CD14-positive monocyte (primary cell): Measurements from ENCODE around the gene MUC12. TPM values are rescaled to one million over a fixed set of nuclear protein-coding genes. Genes with fewer than 3 reads are reported as not detected.
"Not testable (repeated sequence)": the region's sequence is repeated elsewhere in the genome, so short reads cannot be mapped to it uniquely, and the experiment has no call there.

Source experiments
- DNase-seq, 3 donors: peaks; one replicate each; pipeline ENCODE4 v3.0.0-alpha.2; 2011 to 2022
- H2AFZ ChIP-seq: 2 replicates; pipeline ENCODE4 v1.6.0; 2012; ENCODE audit warnings: mild to moderate bottlenecking, low read depth, low read length, inconsistent platforms; ENCODE audit not compliant: insufficient read depth, poor library complexity, severe bottlenecking
- H3K27ac ChIP-seq, 2 donors: 1 replicate in 1 of 2; 2 replicates in 1 of 2; pipeline ENCODE4 v1.5.1; 2012 to 2013; ENCODE audit warnings: low read length in 2 of 2, control low read depth in 1 of 2, inconsistent platforms in 1 of 2, low read depth in 1 of 2, mild to moderate bottlenecking in 1 of 2
- H3K27me3 ChIP-seq, 2 donors: one replicate each; pipeline versions ENCODE4 v1.6.0 to v1.6.1; 2011 to 2013; ENCODE audit warnings: low read length in 2 of 2; ENCODE audit not compliant: control insufficient read depth in 2 of 2, insufficient read depth in 2 of 2
- H3K36me3 ChIP-seq, 2 donors: replicated peaks in 1 of 2; 1 replicate in 1 of 2; 2 replicates in 1 of 2; pipeline versions ENCODE4 v1.5.1 to v1.6.1; 2012 to 2013; ENCODE audit warnings: low read length in 2 of 2, control low read depth in 1 of 2, inconsistent platforms in 1 of 2, mild to moderate bottlenecking in 1 of 2; ENCODE audit not compliant: insufficient read depth in 2 of 2, control insufficient read depth in 1 of 2
- H3K4me1 ChIP-seq, 2 donors: 1 replicate in 1 of 2; 2 replicates in 1 of 2; pipeline versions ENCODE4 v1.5.1 to v1.6.1; 2012 to 2013; ENCODE audit warnings: low read length in 2 of 2, control low read depth in 1 of 2, inconsistent platforms in 1 of 2, mild to moderate bottlenecking in 1 of 2, moderate library complexity in 1 of 2; ENCODE audit not compliant: insufficient read depth in 2 of 2, control insufficient read depth in 1 of 2
- H3K4me2 ChIP-seq: replicated peaks from 2 replicates; pipeline ENCODE3; 2012; ENCODE audit warnings: low read length, moderate library complexity, mild to moderate bottlenecking; ENCODE audit not compliant: poor library complexity, severe bottlenecking; ENCODE audit errors: extremely low read depth
- H3K4me3 ChIP-seq, 3 experiments: fragments of 200-600 bp in 1 of 3; sonication (generic) in 1 of 3; replicated peaks in 1 of 3; 1 replicate in 2 of 3; 2 replicates in 1 of 3; pipeline ENCODE4 v1.5.1; 2011 to 2013; ENCODE audit warnings: low read length in 3 of 3, mild to moderate bottlenecking in 3 of 3, control low read depth in 2 of 3, low read depth in 2 of 3, inconsistent platforms in 1 of 3, moderate library complexity in 1 of 3
- H3K79me2 ChIP-seq: 2 replicates; pipeline ENCODE4 v1.6.0; 2012; ENCODE audit warnings: mild to moderate bottlenecking, control low read depth, inconsistent platforms, low read length, moderate library complexity; ENCODE audit not compliant: insufficient read depth
- H3K9ac ChIP-seq: 2 replicates; pipeline ENCODE4 v1.6.0; 2017; ENCODE audit warnings: low read length, mild to moderate bottlenecking; ENCODE audit not compliant: insufficient read depth, poor library complexity, severe bottlenecking
- H3K9me3 ChIP-seq, 2 donors: replicated peaks in 1 of 2; 1 replicate in 1 of 2; 2 replicates in 1 of 2; pipeline versions ENCODE4 v1.5.1 to v1.6.1; 2012 to 2013; ENCODE audit warnings: low read length in 2 of 2, control low read depth in 1 of 2; ENCODE audit not compliant: control insufficient read depth in 1 of 2, insufficient read depth in 1 of 2
- H4K20me1 ChIP-seq: 2 replicates; pipeline ENCODE4 v1.6.0; 2012; ENCODE audit warnings: mild to moderate bottlenecking, low read length, control low read depth, moderate library complexity; ENCODE audit not compliant: insufficient read depth
- H3K27ac Mint-ChIP-seq, 7 donors: one replicate each; pipeline ENCODE4 v1.8.0; 2020; ENCODE audit warnings: mild to moderate bottlenecking in 7 of 7, mixed read lengths in 7 of 7, moderate library complexity in 6 of 7, inconsistent platforms in 2 of 7
- H3K27me3 Mint-ChIP-seq, 3 donors: one replicate each; pipeline ENCODE4 v1.8.0; 2021 to 2022; ENCODE audit warnings: low read depth in 3 of 3, mild to moderate bottlenecking in 3 of 3, mixed read lengths in 3 of 3, moderate library complexity in 3 of 3, inconsistent platforms in 1 of 3
- H3K36me3 Mint-ChIP-seq, 2 donors: one replicate each; pipeline ENCODE4 v1.8.0; 2020; ENCODE audit warnings: mixed read lengths in 2 of 2, inconsistent platforms in 1 of 2, mild to moderate bottlenecking in 1 of 2
- H3K4me1 Mint-ChIP-seq: one replicate; pipeline ENCODE4 v1.8.0; 2020; ENCODE audit warnings: mild to moderate bottlenecking, mixed read lengths
- H3K4me3 Mint-ChIP-seq, 2 donors: one replicate each; pipeline ENCODE4 v1.8.0; 2020; ENCODE audit warnings: mild to moderate bottlenecking in 2 of 2, mixed read lengths in 2 of 2, moderate library complexity in 1 of 2
- H3K9me3 Mint-ChIP-seq, 7 donors: one replicate each; pipeline ENCODE4 v1.8.0; 2020 to 2022; ENCODE audit warnings: mixed read lengths in 7 of 7, mild to moderate bottlenecking in 6 of 7, moderate library complexity in 6 of 7, inconsistent platforms in 2 of 7
- WGBS: methylation state at CpG from one replicate; pipeline ENCODE4 v1.1.5; 2013; ENCODE audit warnings: missing lambda C conversion rate; ENCODE audit not compliant: insufficient coverage; 5-methylcytosine and 5-hydroxymethylcytosine counted together
- intact Hi-C, 2 donors: fragments of 100-400 bp; cut with micrococcal nuclease; formaldehyde crosslinking; loops; one replicate each; pipeline versions ENCODE4 v1.15.0 to v1.15.1; 2023
- polyA plus RNA-seq, 3 donors: library from polyadenylated mRNA; depleted of rRNA in 1 of 3; unstranded in 2 of 3; stranded (reverse) in 1 of 3; fragments of 300-500 nt in 2 of 3; fragments of >200 nt in 1 of 3; fragmentation: Illumina TruSeq in 2 of 3; gene quantifications; 1 replicate in 2 of 3; 2 replicates in 1 of 3; pipeline ENCODE4 v1.2.3, GENCODE V29; 2012 to 2021

Gene MUC12
- polyA plus RNA-seq, 3 donors: 0.44 TPM; not detected in 2

DNA sequence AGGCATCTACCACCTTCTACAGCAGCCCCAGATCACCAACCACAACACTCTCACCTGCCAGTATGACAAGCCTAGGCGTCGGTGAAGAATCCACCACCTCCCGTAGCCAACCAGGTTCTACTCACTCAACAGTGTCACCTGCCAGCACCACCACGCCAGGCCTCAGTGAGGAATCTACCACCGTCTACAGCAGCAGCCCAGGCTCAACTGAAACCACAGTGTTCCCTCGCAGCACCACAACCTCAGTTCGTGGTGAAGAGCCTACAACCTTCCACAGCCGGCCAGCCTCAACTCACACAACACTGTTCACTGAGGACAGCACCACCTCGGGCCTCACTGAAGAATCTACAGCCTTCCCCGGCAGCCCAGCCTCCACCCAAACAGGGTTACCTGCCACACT is 29.2 kb downstream of the MUC12 start:
- DNase-seq, H4K20me1 ChIP-seq, H3K9ac ChIP-seq, H3K79me2 ChIP-seq, H3K4me1 Mint-ChIP-seq, H3K4me1 ChIP-seq, H3K36me3 ChIP-seq, H3K27me3 Mint-ChIP-seq, H3K4me2 ChIP-seq, H3K27ac ChIP-seq, intact Hi-C loops, H2AFZ ChIP-seq, H3K4me3 Mint-ChIP-seq, H3K27ac Mint-ChIP-seq, H3K36me3 Mint-ChIP-seq, H3K27me3 ChIP-seq, H3K4me3 ChIP-seq: not testable (repeated sequence)
- H3K9me3 Mint-ChIP-seq: peaks cover 17 to 41% (median 18%) of the 10 kb centered on the region in 7 donors
- WGBS: no CpG with 5 or more reads among the region's 10 CpGs
- peaks cover 0 to 22% of the 10 kb centered on the region in 2 donors for H3K9me3 ChIP-seq

GRCh38 chr7:100999334-100999733 is 30.0 kb downstream of the MUC12 start:
- H3K9ac ChIP-seq, H3K4me3 ChIP-seq, H3K27ac Mint-ChIP-seq, intact Hi-C loops, H3K79me2 ChIP-seq, H3K4me2 ChIP-seq, H3K36me3 ChIP-seq, H3K27me3 Mint-ChIP-seq, H2AFZ ChIP-seq, H3K4me3 Mint-ChIP-seq, H3K27me3 ChIP-seq, H3K36me3 Mint-ChIP-seq, H3K27ac ChIP-seq, H3K4me1 Mint-ChIP-seq, H3K4me1 ChIP-seq, H4K20me1 ChIP-seq, DNase-seq: not testable (repeated sequence)
- H3K9me3 Mint-ChIP-seq: peaks cover 17 to 40% (median 18%) of the 10 kb centered on the region in 7 donors
- no CpG with 5 or more reads among the region's 9 CpGs for WGBS
- peaks cover 0 to 19% of the 10 kb centered on the region in 2 donors for H3K9me3 ChIP-seq

DNA sequence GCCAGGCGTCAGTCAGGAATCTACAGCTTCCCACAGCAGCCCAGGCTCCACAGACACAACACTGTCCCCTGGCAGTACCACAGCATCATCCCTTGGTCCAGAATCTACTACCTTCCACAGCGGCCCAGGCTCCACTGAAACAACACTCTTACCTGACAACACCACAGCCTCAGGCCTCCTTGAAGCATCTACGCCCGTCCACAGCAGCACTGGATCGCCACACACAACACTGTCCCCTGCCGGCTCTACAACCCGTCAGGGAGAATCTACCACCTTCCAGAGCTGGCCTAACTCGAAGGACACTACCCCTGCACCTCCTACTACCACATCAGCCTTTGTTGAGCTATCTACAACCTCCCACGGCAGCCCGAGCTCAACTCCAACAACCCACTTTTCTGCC is 30.7 kb downstream of the MUC12 start:
- H3K4me3 Mint-ChIP-seq, H3K27me3 ChIP-seq, H3K4me1 Mint-ChIP-seq, H3K4me2 ChIP-seq, H3K79me2 ChIP-seq, H2AFZ ChIP-seq, H3K27ac Mint-ChIP-seq, DNase-seq, intact Hi-C loops, H3K4me3 ChIP-seq, H3K36me3 Mint-ChIP-seq, H3K27me3 Mint-ChIP-seq, H3K9ac ChIP-seq, H3K4me1 ChIP-seq, H3K27ac ChIP-seq, H3K36me3 ChIP-seq, H4K20me1 ChIP-seq: not testable (repeated sequence)
- WGBS: no CpG with 5 or more reads among the region's 10 CpGs
- H3K9me3 ChIP-seq: peaks cover 0 to 19% of the 10 kb centered on the region in 2 donors
- peaks cover 17 to 38% (median 18%) of the 10 kb centered on the region in 7 donors for H3K9me3 Mint-ChIP-seq

GRCh38 chr7:101002333-101002732 is 33.0 kb downstream of the MUC12 start:
- H3K27ac ChIP-seq, DNase-seq, H2AFZ ChIP-seq, H3K27me3 ChIP-seq, H4K20me1 ChIP-seq, H3K4me1 Mint-ChIP-seq, H3K4me3 Mint-ChIP-seq, H3K4me3 ChIP-seq, H3K27me3 Mint-ChIP-seq, H3K4me2 ChIP-seq, H3K36me3 ChIP-seq, intact Hi-C loops, H3K36me3 Mint-ChIP-seq, H3K27ac Mint-ChIP-seq, H3K9ac ChIP-seq, H3K4me1 ChIP-seq, H3K79me2 ChIP-seq: not testable (repeated sequence)
- H3K9me3 ChIP-seq: peaks cover 0 to 19% of the 10 kb centered on the region in 2 donors
- WGBS: no CpG with 5 or more reads among the region's 8 CpGs
- peaks cover 10 to 29% (median 15%) of the 10 kb centered on the region in 7 donors for H3K9me3 Mint-ChIP-seq
